GM12878 (cell line): ENCODE results near the gene SPATS2L. TPM values are rescaled to one million over a fixed set of nuclear protein-coding genes. Genes with fewer than 3 reads are reported as not detected.

Experiments used
- ATAC-seq: fragments of 200-7000 bp; cut with Tn5 transposase; 3 replicates; pipeline ENCODE4 v1.9.1; 2020; ENCODE audit warnings: mild to moderate bottlenecking, moderate library complexity
- BruUV-seq: library from RNA; stranded (reverse); fragments of 400-500 nt; replicated peaks from 2 replicates; lab custom pipeline; 2021; lab: Mats Ljungman, UMichigan
- CTCF ChIA-PET: fragments of 300-600 bp; sonication (Branson Sonifier 250); formaldehyde crosslinking; extraction: SDS; loops from one replicate; lab custom pipeline; 2021; ENCODE audit warnings: inconsistent platforms; lab: Yijun Ruan, JAX
- POLR2A ChIA-PET: fragments of 350-600 bp; formaldehyde crosslinking; extraction: SDS; loops from one replicate; lab custom pipeline; 2021; ENCODE audit warnings: inconsistent platforms; lab: Charles Lee
- RAD21 ChIA-PET: fragments of 300-600 bp; sonication (Branson Sonifier 250); formaldehyde crosslinking; loops from one replicate; lab custom pipeline; 2023; ENCODE audit warnings: antibody characterized with exemption; ENCODE audit not compliant: unreplicated experiment; lab: Charles Lee
- SMC1A ChIA-PET: fragments of 300-600 bp; sonication (Branson Sonifier 250); formaldehyde crosslinking; loops from one replicate; lab custom pipeline; 2023; ENCODE audit not compliant: unreplicated experiment, uncharacterized antibody; lab: Charles Lee
- DNase-seq: peaks from one replicate; pipeline ENCODE4 v3.0.0-alpha.2; 2011; ENCODE audit warnings: low read depth, low spot score
- FAIRE-seq: peaks from 3 replicates; lab custom pipeline; 2011; peaks lifted over from hg19 to GRCh38; lab: Jason Lieb, UNC
- H2AFZ ChIP-seq: 2 replicates; pipeline ENCODE4 v1.6.0; 2011; ENCODE audit warnings: low read depth, low read length, control low read depth; ENCODE audit not compliant: control insufficient read depth
- H3K27ac ChIP-seq: 2 replicates; pipeline ENCODE4 v1.5.1; 2011; ENCODE audit warnings: control low read depth; ENCODE audit not compliant: control insufficient read depth, insufficient read depth
- H3K27me3 ChIP-seq, 2 experiments: replicated peaks in 1 of 2; 2 replicates each; pipeline versions ENCODE4 v1.6.0 to v1.6.1; 2011; ENCODE audit warnings: low read length in 1 of 2; ENCODE audit not compliant: control insufficient read depth in 2 of 2, insufficient read depth in 2 of 2
- H3K36me3 ChIP-seq, 2 experiments: 2 replicates each; pipeline ENCODE4 v1.5.1; 2011; ENCODE audit warnings: low read length in 1 of 2; ENCODE audit not compliant: control insufficient read depth in 2 of 2, insufficient read depth in 2 of 2
- H3K4me1 ChIP-seq: 2 replicates; pipeline ENCODE4 v1.6.1; 2011; ENCODE audit warnings: mild to moderate bottlenecking, low read length, moderate library complexity, mixed read lengths; ENCODE audit not compliant: control insufficient read depth, insufficient read depth
- H3K4me2 ChIP-seq: 2 replicates; pipeline ENCODE4 v1.6.0; 2011; ENCODE audit warnings: control low read depth; ENCODE audit not compliant: control insufficient read depth, insufficient read depth
- H3K4me3 ChIP-seq: fragments of 200-600 bp; sonication (generic); 2 replicates; pipeline ENCODE4 v1.5.1; 2016
- H3K79me2 ChIP-seq: 2 replicates; pipeline ENCODE4 v1.6.0; 2011; ENCODE audit warnings: low read length; ENCODE audit not compliant: control insufficient read depth, insufficient read depth
- H3K9ac ChIP-seq: 2 replicates; pipeline ENCODE4 v1.8.0; 2011; ENCODE audit warnings: low read length, control low read depth, mixed read lengths; ENCODE audit not compliant: control insufficient read depth, insufficient read depth
- H3K9me3 ChIP-seq: replicated peaks from 3 replicates; pipeline ENCODE4 v1.5.1; 2011; ENCODE audit warnings: mild to moderate bottlenecking, low read length; ENCODE audit not compliant: control insufficient read depth, insufficient read depth
- H4K20me1 ChIP-seq: 2 replicates; pipeline ENCODE4 v1.6.0; 2011; ENCODE audit not compliant: control insufficient read depth, insufficient read depth
- BRCA1 ChIP-seq: IDR thresholded peaks from 2 replicates; pipeline ENCODE4 v1.6.1; 2011; ENCODE audit warnings: low read depth, low read length, improper control_type of control experiment
- CHD4 ChIP-seq: fragments of 200-600 bp; sonication (generic); IDR thresholded peaks from 2 replicates; pipeline ENCODE4 v1.6.1; 2016; ENCODE audit warnings: mild to moderate bottlenecking
- ELK1 ChIP-seq: IDR thresholded peaks from 2 replicates; pipeline ENCODE4 v1.6.1; 2012; ENCODE audit warnings: low read depth, low read length, improper control_type of control experiment
- HDAC6 ChIP-seq: fragments of 200-600 bp; sonication (generic); IDR thresholded peaks from one replicate; pipeline ENCODE4 v1.8.0; 2017; ENCODE audit warnings: antibody characterized with exemption; ENCODE audit not compliant: unreplicated experiment
- SMC3 ChIP-seq: IDR thresholded peaks from 2 replicates; pipeline ENCODE4 v1.6.1; 2011; ENCODE audit warnings: low read length, improper control_type of control experiment, borderline replicate concordance
- SREBF2 ChIP-seq: IDR thresholded peaks from 2 replicates; pipeline ENCODE4 v1.6.1; 2012; ENCODE audit warnings: mild to moderate bottlenecking, low read length
- ZNF592 ChIP-seq: fragments of 450-650 bp; IDR thresholded peaks from 2 replicates; pipeline ENCODE4 v1.6.1; 2017; ENCODE audit warnings: mild to moderate bottlenecking, moderate library complexity
- WGBS: methylation state at CpG from one replicate; pipeline ENCODE4 v1.1.6; 2016; ENCODE audit warnings: low lambda C conversion rate; ENCODE audit not compliant: insufficient replicate concordance, insufficient coverage; ENCODE audit errors: missing lambda C conversion rate; 5-methylcytosine and 5-hydroxymethylcytosine counted together
- in situ Hi-C: fragments of 300-500 bp; cut with MboI; formaldehyde crosslinking; loops from 9 replicates; pipeline ENCODE4 v1.14.3; 2018; ENCODE audit warnings: mixed read lengths
- intact Hi-C: fragments of 100-400 bp; cut with micrococcal nuclease; formaldehyde crosslinking; loops from one replicate; pipeline ENCODE4 v1.14.2; 2022; ENCODE audit not compliant: unreplicated experiment
- polyA plus RNA-seq, 11 experiments: library from polyadenylated mRNA; depleted of rRNA in 4 of 11; unstranded in 6 of 11; stranded (reverse) in 5 of 11; fragments of >200 nt; fragmentation: Nextera tagmentation in 4 of 11; fragmentation: Illumina TruSeq in 1 of 11; extraction: Ambion mirVana in 4 of 11; extraction: Trizol in 1 of 11; gene quantifications; 1 replicate in 1 of 11; 2 replicates in 10 of 11; pipeline versions ENCODE4 v1.2.1 to v1.2.3, GENCODE V29; 2011 to 2016; ENCODE audit warnings: inconsistent platforms in 2 of 11, missing spikeins in 2 of 11, low read depth in 1 of 11
- total RNA-seq, 4 experiments: library from RNA; depleted of rRNA in 3 of 4; stranded (reverse); fragments of >200 nt in 3 of 4; fragmentation: Illumina TruSeq in 1 of 4; extraction: Trizol in 1 of 4; gene quantifications; 2 replicates each; pipeline versions ENCODE4 v1.2.1 to v1.2.3, GENCODE V29; 2013 to 2021

SPATS2L gene
- total and polyA plus RNA-seq, 10 of the 15 experiments (the other 5 are each of a cell fraction or from before 2014, with no cell fraction given) = 5.2 to 30.0 (median 20.1) TPM

GRCh38 chr2:200267350-200267749 is 39.1 kb upstream of the SPATS2L start:
- Histone ChIP-seq H4K20me1 (no peaks in the 10 kb centered on the region), H3K9ac (no peak overlapping the region), H2AFZ (no peak overlapping the region), H3K79me2 (no peaks in the 10 kb centered on the region), H3K4me3 (no peak overlapping the region), H3K36me3 (no peaks in the 10 kb centered on the region), H3K9me3 (no peaks in the 10 kb centered on the region), H3K4me2 (no peak overlapping the region), H3K27me3 (no peaks in the 10 kb centered on the region; a peak in 1 of 4 replicates), H3K4me1 (no peaks in the 10 kb centered on the region), H3K27ac (no peak overlapping the region)
- no peak for ATAC-seq
- FAIRE-seq = no peak
- intact Hi-C loops = no loop called here
- no peak for DNase-seq
- in situ Hi-C loops = no loop called here
- no peak for TF ChIP-seq ELK1
- no peak for TF ChIP-seq HDAC6
- no peak for TF ChIP-seq SMC3
- no peak for TF ChIP-seq BRCA1
- TF ChIP-seq SREBF2 = no peak
- no peak for TF ChIP-seq ZNF592
- TF ChIP-seq CHD4 = no peak
- POLR2A ChIA-PET = no interaction called here
- SMC1A ChIA-PET = no interaction called here
- CTCF ChIA-PET = no interaction called here
- BruUV-seq = no TSS peak
- WGBS = 69% methylated on average over 2 of the region's 2 CpGs
- RAD21 ChIA-PET = no interaction called here
